ENCODE measurements around the gene SLAMF1.

The SLAMF1 gene

DNA sequence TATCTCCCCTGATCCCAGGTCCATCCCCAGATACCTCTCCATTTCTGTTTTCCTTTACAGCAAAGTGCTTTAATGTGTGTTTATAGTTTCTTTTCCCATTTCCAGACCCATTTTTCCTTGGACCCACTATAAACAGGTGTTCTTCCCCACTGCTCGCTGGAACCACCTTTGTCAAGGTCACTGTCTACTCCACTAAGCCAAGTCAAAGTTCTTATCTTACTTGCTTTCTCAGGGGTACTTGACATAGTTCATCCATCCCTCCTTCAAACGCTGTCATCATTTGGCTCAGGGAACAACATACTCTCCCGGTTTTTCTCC is 8.3 kb downstream of the SLAMF1 start:
- no peaks in the 10 kb centered on the region for H3K27me3 ChIP-seq (ENCODE audit: low read depth, low read length)
- no peak overlapping the region for H3K4me3 ChIP-seq (ENCODE audit: low read length)
- TF ChIP-seq EZH2phosphoT487 (IDR thresholded peaks at IDR 0.05; ENCODE audit: low read depth) (no peak), CTCF (IDR thresholded peaks at IDR 0.05; ENCODE audit: low read depth, low read length) (no peak)
- no peaks in the 10 kb centered on the region for H3K9me3 ChIP-seq (ENCODE audit: insufficient read depth, low read length)
- H3K4me1 ChIP-seq (ENCODE audit: low read length), result peaks cover 18% of the 10 kb centered on the region
- no peak overlapping the region for H3K9ac ChIP-seq (ENCODE audit: low read length)
- H3K36me3 ChIP-seq (replicated peaks; ENCODE audit: low read depth, low read length), result no peaks in the 10 kb centered on the region
- H2AFZ ChIP-seq (ENCODE audit: low read depth, low read length), result no peak overlapping the region
- H3K27ac ChIP-seq (ENCODE audit: low read length), result no peak overlapping the region
- H4K20me1 ChIP-seq (ENCODE audit: insufficient read depth, low read length), result no peaks in the 10 kb centered on the region
- no peak overlapping the region for H3K4me2 ChIP-seq (ENCODE audit: low read length)
- no peaks in the 10 kb centered on the region for H3K79me2 ChIP-seq (ENCODE audit: low read length)

GRCh38 chr1:160637821-160638539 is 8.9 kb downstream of the SLAMF1 start:
- H3K36me3 ChIP-seq (replicated peaks; ENCODE audit: low read depth, low read length), result no peaks in the 10 kb centered on the region
- no peaks in the 10 kb centered on the region for H3K9me3 ChIP-seq (ENCODE audit: insufficient read depth, low read length)
- H3K79me2 ChIP-seq (ENCODE audit: low read length), result no peaks in the 10 kb centered on the region
- H3K27ac ChIP-seq (ENCODE audit: low read length), result no peak overlapping the region
- TF ChIP-seq EZH2phosphoT487 (IDR thresholded peaks at IDR 0.05; ENCODE audit: low read depth) (no peak), CTCF (IDR thresholded peaks at IDR 0.05; ENCODE audit: low read depth, low read length) (no peak)
- no peak overlapping the region for H3K4me3 ChIP-seq (ENCODE audit: low read length)
- no peaks in the 10 kb centered on the region for H4K20me1 ChIP-seq (ENCODE audit: insufficient read depth, low read length)
- H3K27me3 ChIP-seq (ENCODE audit: low read depth, low read length), result no peaks in the 10 kb centered on the region
- H3K4me1 ChIP-seq (ENCODE audit: low read length), result peaks cover 18% of the 10 kb centered on the region
- no peak overlapping the region for H3K4me2 ChIP-seq (ENCODE audit: low read length)
- H2AFZ ChIP-seq (ENCODE audit: low read depth, low read length), result no peak overlapping the region
- H3K9ac ChIP-seq (ENCODE audit: low read length), result no peak overlapping the region

GRCh38 chr1:160637065-160637464 is 9.8 kb downstream of the SLAMF1 start:
- Histone ChIP-seq H3K9ac (ENCODE audit: low read length) (no peak overlapping the region), H4K20me1 (ENCODE audit: insufficient read depth, low read length) (no peaks in the 10 kb centered on the region), H3K4me1 (ENCODE audit: low read length) (peaks cover 18% of the 10 kb centered on the region), H2AFZ (ENCODE audit: low read depth, low read length) (no peak overlapping the region), H3K9me3 (ENCODE audit: insufficient read depth, low read length) (no peaks in the 10 kb centered on the region), H3K27ac (ENCODE audit: low read length) (no peak overlapping the region), H3K4me2 (ENCODE audit: low read length) (no peak overlapping the region), H3K27me3 (ENCODE audit: low read depth, low read length) (no peaks in the 10 kb centered on the region), H3K4me3 (ENCODE audit: low read length) (no peak overlapping the region), H3K79me2 (ENCODE audit: low read length) (no peaks in the 10 kb centered on the region), H3K36me3 (replicated peaks; ENCODE audit: low read depth, low read length) (no peaks in the 10 kb centered on the region)
- TF ChIP-seq CTCF (IDR thresholded peaks at IDR 0.05; ENCODE audit: low read depth, low read length), result no peak
- no peak for TF ChIP-seq EZH2phosphoT487 (IDR thresholded peaks at IDR 0.05; ENCODE audit: low read depth)

GRCh38 chr1:160636547-160636946 is 10.3 kb downstream of the SLAMF1 start:
- Histone ChIP-seq H3K36me3 (replicated peaks; ENCODE audit: low read depth, low read length) (no peaks in the 10 kb centered on the region), H3K27ac (ENCODE audit: low read length) (no peak overlapping the region), H4K20me1 (ENCODE audit: insufficient read depth, low read length) (no peaks in the 10 kb centered on the region), H3K4me2 (ENCODE audit: low read length) (no peak overlapping the region), H3K9ac (ENCODE audit: low read length) (no peak overlapping the region), H2AFZ (ENCODE audit: low read depth, low read length) (no peak overlapping the region), H3K79me2 (ENCODE audit: low read length) (no peaks in the 10 kb centered on the region), H3K27me3 (ENCODE audit: low read depth, low read length) (no peaks in the 10 kb centered on the region), H3K4me3 (ENCODE audit: low read length) (no peak overlapping the region), H3K4me1 (ENCODE audit: low read length) (peaks cover 15% of the 10 kb centered on the region), H3K9me3 (ENCODE audit: insufficient read depth, low read length) (no peaks in the 10 kb centered on the region)
- TF ChIP-seq EZH2phosphoT487 (IDR thresholded peaks at IDR 0.05; ENCODE audit: low read depth), result no peak
- TF ChIP-seq CTCF (IDR thresholded peaks at IDR 0.05; ENCODE audit: low read depth, low read length), result no peak
